COLO668 (cell line): Measurements from ENCODE around the gene SYNDIG1.

ENCODE experiments used
- DNase-seq: peaks from one replicate; lab custom pipeline; 2025; ENCODE audit not compliant: unreplicated experiment; lab: John Stamatoyannopoulos, UW

The SYNDIG1 gene

GRCh38 chr20:24446811-24447210, 22.6 kb upstream of the SYNDIG1 start:
- DNase-seq: no peak

DNA sequence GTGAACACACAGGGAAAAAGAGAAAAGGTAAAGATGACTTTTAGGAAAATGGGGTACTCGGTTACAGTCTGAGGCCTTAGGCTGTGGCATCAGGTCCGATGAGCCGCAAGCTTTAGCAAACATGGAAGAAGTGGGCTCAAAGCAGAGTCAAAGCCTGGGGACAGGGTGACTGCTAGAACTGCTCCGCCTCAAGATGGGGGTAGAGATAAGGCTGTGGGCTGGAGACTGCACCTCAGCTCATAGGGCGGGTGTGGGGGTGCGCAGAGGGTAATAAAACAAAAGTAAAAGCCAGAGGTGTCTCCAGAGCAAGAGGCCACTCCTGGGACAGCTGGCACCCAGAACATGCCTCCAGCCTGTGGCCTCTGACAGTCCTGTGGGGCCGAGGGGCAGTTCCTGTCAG, 21.3 kb upstream of the SYNDIG1 start:
- no peak for DNase-seq

DNA sequence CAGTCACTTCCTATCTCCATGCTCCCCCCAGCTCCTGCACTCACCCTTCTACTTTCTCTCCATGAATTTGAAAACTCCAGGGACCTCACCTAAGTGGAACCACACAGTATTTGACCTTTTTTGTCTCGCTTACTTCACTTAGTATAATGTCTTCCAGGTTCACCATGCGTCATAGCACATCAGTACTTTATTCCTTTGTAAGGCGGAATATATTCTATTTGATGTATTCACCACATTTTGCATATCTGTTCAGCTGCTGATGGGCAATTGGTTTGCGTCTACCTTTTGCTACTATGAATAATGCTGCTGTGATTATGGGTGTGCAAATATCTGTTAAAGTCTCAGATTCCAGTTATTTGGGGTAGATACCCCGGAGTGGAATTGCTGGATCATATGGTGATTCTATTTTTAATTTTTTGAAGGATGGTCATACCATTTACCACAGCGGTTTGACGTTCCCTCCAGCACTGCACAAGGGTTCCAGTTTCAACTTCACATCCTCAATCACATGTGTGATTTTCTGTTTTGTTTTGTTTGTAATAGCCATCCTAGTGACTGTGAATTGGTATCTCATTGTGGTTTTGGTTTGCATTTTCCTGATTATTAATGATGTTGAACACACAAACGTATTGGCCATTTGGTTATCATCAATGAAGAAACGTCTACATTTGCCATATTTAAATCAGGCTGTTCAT, 20.3 kb upstream of the SYNDIG1 start:
- no peak for DNase-seq

DNA sequence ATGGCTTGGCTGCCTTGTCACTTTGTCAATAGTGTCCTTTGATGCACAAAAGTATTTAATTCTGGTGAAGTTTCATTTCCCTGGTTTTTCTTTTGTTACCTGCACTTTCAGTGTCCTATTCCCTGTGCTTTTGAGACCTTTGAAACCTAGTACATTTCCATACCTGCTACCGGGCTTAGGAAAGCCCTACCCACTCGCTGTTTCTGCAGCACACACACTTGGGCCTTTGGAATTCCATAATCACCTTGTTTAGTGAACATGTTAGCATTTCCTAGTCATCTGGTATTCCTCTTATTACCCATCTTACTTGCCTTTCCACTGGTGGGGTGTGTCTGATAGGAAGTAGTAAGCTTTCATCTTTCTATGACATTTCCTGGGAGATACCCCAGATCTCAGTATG, 19.3 kb upstream of the SYNDIG1 start:
- no peak for DNase-seq

- DNase-seq: no peak
Observed at GRCh38 chr20:24450624-24451376, 18.6 kb upstream of the SYNDIG1 start.

DNA sequence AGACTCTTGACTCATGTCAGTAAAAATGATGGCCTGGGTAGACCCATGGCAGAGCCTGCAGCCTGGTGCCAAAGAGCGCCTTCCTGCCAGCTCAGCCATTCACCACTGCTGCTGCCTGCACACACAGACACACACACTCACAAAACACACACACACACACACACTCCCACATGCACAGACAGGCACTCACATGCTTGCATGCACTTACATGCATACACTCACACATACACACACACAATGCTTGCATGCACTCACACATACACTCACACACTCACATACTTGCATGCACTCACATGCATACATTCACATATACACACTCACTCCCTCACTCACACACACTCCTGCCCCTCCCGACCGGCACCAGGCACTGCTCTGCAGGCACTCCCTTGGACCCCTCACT, 18.0 kb upstream of the SYNDIG1 start:
- DNase-seq: no peak

DNA sequence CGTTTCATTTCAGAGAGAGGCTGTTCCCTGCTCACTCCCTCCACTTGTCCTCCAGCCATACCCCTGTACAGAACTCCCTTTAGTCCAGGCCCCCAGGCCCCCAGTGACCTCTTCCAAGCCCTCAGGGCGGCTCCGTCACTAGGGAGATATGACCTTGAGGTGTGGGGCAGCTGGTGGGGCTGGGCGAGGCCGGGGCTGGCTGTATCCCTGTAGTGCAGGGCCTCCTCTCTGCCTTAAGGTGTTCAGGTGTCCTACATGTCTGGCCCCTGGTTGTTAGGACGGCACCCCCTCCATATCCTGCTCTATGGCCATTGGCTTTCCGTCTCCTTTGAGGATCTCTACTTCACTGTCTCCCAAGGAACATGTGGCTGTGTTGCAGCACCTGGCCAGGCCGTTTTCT, 17.4 kb upstream of the SYNDIG1 start:
- DNase-seq: no peak

DNA sequence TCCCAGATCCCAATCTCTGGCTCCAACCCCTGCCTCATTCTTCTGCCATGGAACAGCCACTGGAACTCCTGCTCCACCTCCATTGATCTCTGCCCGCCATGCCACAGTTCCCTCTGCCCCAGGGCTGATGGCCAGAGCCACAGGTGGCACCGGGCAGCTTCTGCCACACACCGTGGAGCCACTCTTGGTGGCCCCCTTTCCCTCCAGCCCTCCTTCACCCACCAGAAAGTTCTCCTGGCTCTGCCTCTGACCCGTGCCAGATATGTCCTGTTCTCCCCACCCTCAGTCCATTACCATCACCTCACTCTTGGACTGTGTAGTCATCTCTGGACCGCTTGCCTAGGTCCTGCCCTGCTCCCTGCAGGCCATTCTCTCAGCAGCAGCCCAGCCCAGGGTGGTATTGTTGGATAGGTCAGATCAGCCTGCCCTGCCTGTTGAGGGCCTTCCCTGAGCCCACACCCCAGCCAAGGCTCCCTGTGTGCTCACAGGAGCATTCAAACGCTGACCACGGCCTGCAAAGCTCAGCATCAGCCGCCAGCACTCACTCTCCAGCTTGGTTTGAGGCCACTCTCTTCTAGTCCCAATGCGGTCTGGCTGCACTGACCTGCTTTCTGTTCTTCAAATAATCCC, 16.8 kb upstream of the SYNDIG1 start:
- no peak for DNase-seq

GRCh38 chr20:24453869-24454268, 15.6 kb upstream of the SYNDIG1 start:
- DNase-seq: no peak

DNA sequence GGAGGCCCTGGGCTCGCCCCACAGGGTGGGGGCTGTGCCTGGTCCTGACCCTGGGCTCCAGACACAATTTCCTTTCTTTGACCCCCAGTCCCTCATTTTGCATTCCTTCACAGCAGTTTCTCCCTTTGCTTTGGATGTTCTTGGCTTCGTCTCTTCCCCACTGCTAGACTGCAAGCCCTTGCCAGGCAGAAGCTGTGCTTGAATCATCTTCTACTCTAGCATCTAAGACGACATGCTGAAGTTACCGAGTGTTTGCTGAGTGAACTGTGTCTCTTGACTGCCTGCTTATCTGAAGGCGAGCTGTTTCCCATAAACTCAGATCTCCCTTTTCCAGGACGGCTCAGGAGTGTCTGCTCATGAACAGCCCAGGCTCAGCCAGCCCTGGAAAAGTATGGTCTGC, 14.3 kb upstream of the SYNDIG1 start:
- DNase-seq: no peak

- no peak for DNase-seq
Observed at GRCh38 chr20:24456398-24456781, 13.0 kb upstream of the SYNDIG1 start.

DNA sequence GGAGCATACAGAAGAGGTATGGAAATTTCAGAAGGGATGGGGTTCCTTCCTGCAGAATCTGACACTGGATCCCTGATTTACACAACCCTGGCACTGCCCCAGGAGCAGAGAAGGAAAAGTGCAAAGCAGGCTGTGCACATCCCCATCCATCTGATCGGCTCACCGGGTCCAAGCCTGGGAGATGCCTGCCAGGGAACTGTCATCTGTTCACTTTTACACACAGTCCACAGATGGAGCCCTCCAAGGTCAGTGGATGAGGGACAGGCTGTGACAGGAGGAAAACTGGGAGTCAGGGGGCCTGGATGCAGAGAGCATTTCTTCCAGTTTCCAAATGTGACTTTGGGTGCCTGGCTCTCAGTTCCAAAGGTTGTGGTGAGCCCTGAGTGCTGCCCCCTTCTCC, 11.0 kb upstream of the SYNDIG1 start:
- no peak for DNase-seq

DNA sequence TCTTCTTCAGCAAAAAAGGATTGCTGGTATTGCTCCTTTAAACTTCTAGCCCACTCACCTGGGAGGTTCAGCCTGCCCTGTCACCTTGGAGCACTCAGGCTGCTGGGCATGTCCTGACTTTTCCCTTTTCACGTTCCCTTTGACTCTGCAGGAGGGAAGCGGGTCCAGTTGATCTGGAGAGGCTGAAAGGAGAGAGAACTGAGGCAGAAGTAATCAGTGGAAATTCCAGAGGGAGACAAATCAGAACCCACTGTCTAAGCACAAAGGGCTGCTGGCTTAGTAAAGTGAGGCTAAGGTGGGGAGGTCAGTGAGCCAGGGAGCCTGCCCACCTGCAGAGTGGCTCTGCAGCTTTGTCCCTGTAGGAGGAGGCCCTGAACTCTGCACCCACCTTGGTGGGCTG, 9.7 kb upstream of the SYNDIG1 start:
- no peak for DNase-seq

GRCh38 chr20:24460712-24461111, 8.7 kb upstream of the SYNDIG1 start:
- no peak for DNase-seq

GRCh38 chr20:24461848-24462247, 7.6 kb upstream of the SYNDIG1 start:
- DNase-seq: no peak

DNA sequence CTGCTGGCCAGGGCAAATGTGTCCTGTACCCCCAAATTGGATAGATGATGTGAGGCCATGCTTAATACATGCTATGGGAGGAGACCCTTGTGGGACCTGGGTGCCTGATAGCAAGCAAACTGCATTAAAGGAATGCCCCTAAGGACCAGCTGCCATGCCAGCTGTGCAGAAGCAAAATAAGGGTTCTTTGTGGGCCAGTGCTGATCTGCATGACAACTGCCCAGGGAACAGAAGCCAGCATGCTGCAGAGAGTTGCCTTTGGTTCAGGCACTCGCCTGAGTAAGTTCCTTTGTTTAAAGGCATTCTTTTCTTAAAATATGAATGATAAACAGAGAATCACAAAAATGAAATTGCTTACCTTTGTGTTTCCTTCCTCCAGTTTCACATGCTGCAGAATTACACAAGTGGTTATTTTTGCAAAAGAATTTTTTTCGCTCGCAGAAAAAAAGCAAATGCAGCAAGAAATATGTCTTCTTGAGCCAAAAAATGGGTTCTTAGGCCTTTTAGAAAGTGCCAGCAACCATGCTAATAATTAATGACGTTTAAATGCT, 6.9 kb upstream of the SYNDIG1 start:
- DNase-seq: no peak

GRCh38 chr20:24465159-24465558, 4.3 kb upstream of the SYNDIG1 start:
- no peak for DNase-seq

DNA sequence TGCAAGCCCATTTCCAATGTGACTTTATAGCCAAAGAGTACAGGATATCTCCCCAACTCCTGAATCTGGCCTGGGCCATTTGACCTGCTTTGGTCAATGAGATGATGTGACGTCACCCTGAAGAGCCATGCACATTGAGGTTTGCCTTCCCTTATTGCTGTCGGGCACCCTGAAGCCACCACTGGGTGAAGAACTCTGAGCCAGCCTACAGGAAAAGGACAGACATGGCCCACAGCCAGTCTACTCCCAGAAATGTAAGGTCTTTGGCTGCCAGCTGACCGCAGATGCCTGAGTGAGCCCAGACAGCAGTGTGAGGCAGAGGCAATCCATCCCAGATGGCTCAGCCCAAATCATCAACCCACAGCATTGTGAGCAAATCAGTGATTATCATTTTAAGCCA, 3.7 kb upstream of the SYNDIG1 start:
- DNase-seq: no peak

DNA sequence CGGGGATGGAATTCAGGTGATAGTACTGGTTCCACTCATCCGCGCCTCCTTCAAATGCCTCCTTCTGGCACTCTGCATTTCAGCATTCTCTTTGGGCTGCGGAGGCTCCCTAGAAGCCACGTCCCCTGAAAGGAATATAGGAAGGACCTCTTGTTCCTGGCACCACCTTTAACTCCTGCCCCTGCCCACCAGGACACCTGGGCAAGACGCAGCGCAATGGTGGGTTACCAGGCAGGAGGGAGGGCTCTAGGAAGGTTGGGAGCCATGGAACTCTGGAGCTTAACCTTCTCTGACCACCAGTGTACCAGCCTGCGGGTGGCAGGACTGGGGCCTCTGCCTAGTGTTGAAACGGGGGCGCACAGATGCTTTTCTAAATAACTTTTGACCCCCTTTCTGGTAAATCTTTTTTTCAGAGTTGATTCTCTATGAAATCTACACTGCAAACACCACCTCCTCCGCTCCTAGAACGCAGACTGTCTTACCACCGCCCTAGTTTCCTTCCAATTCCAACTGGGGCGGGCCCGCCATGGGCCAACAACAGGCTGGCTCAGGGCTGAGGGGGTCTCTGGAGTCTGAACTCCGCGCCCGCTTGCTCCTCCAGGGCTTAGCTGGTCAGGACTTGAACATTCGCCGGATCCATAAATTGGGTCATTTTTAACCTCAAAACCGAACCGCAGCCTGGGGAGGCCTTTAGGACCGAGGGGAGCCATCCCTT, 871 bp upstream of the SYNDIG1 start:
- DNase-seq: no peak

DNA sequence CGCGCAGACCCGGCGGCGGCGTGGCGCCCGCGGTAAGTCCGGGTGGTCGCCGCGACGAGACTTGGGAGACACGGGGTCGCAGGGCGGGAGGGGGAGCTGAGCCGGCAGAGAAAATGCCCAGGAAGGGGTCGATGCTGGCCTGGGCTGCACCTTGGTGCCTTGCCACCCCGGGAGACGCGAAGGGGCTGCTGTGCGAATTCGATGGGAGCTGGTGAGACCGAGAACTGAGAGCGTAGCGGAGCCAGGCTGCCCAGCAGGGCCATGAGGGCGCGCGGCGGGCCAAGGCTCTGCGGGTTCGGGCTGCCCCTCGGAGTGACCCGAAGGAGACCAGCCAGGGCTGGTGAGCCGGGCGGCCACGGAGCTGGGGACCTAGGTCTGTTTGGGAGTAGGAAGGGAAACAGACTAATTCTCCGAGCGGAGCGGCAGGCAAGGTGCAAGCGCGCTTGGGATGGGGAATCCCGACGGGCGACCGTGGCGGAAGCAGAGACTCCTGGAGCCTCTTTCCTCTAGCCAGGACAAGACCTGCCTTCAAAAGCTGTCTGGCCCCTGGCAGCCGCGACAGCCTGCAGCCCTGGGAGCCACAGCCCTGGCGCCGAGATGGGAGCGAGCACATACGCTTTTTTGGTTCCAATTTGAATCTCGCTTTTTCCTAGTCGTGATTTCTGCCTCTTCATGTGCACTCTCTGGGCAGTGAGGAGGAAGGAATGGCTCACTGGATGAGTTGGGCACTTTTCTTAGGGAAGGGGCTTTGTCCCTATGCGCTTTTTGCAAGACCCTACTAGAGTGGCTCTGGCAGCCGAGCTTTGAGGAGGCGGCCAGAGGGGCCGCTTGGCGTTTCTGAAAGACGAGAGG, 691 bp downstream of the SYNDIG1 start:
- DNase-seq: no peak
